Activated naive CD4-positive, alpha-beta T cell treated with anti-CD3 and anti-CD28 coated beads, Interleukin-2, amount 50 U/mL, for 16 hours (primary cell): ENCODE results near the gene KCTD15.
"Not testable (repeated sequence)": the region's sequence is repeated elsewhere in the genome, so short reads cannot be mapped to it uniquely, and the experiment has no call there.

Experiments used
- DNase-seq: peaks from one replicate; pipeline ENCODE4 v3.0.0-alpha.2; 2020

Gene KCTD15

DNA sequence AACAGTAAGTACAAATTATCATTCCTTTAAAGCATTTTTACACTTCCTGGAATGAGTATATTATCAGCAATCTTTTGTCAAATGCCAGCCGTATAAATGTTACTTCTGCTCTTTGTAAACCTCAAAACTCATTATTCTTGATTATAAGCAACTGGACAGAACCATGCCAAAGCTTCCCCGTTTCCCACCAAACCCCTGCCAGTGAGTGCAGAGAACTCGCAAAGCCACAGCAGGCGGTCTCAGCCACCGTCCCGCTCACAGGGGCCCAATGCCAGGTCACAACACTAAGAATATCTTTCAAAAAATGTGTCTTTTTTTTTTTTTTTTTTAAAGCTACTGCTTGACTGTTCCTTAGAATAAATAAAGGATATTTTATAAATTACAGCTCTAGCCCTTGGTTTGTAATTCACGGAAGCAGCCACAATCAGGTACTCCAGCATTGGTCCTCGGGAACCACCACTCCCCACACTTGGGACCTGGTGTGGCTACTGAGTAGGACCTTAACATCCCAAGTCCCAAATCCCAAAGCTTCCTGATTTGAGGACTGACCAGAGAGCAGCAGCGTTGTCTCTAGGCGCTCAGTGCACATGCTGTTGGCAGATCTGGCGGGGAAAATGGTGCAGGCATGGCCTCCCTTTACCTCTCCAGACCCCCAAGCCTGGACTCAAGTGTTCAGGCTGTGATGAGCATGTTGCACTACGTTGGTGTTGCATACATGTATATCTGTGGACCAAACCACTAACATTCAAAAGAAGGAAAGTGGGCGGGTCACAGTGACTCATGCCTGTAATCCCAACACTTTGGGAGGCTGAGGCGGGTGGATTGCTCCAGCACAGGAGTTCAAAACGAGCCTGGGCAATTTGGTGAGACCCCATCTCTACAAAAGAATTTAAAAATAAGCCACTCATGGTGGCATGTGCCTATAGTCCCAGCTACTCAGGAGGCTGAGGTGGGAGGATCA, 19.0 kb downstream of the KCTD15 start:
- no peak for DNase-seq

DNA sequence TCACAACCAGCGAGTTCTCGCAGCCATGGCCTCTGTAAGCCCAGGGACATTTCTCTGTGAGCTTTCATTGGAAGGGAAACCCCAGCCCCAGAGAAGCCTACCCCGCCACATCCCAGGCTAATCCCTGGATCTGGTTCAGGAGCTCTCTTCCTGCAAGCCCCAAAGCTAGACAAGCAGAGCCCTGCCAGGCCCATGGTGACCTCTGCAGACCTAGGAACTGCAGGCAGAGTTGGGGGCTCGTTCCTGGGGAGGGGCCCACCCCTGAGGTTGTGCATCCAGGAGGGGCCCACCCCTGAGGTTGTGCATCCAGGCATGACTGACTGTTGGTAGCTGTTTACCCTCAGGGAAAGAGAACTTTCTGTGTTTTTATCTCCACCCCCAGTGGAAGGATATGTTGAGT, 21.7 kb downstream of the KCTD15 start:
- DNase-seq: no peak

DNA sequence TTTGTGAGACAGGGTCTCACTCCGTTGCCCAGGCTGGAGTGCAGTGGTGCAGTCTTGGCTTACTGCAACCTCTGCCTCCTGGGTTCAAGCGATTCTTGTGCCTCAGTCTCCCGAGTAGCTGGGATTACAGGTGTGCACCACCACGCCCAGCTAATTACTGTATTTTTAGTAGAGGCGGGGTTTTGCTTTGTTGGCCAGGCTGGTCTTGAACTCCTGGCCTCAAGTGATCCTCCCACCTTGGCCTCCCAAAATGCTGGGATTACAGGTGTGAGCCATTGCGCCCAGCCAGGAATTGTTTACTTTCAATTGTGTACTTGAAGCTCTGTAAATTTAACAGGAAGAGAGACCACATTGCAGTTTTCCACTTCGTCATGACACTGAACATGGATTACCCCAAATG, 22.4 kb downstream of the KCTD15 start:
- DNase-seq: not testable (repeated sequence)

DNA sequence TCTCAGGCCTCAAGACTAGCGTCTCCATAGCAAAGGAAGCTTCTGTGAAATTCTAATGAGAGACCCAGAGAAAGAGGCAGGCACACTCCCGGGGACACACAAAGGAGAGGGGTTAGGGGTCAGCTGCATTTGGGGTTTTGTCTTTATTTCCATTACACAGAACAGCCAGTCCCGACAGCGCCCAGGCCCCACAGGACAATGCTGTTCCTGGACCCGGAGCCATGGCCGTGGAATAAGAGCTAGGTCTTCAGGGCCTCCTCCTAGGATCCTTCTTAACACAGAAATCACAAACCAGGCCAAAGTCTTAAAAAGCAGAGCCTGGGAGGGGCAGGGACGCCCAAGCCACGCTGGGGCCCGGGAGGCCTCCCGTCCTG, 22.8 kb downstream of the KCTD15 start:
- DNase-seq: no peak

DNA sequence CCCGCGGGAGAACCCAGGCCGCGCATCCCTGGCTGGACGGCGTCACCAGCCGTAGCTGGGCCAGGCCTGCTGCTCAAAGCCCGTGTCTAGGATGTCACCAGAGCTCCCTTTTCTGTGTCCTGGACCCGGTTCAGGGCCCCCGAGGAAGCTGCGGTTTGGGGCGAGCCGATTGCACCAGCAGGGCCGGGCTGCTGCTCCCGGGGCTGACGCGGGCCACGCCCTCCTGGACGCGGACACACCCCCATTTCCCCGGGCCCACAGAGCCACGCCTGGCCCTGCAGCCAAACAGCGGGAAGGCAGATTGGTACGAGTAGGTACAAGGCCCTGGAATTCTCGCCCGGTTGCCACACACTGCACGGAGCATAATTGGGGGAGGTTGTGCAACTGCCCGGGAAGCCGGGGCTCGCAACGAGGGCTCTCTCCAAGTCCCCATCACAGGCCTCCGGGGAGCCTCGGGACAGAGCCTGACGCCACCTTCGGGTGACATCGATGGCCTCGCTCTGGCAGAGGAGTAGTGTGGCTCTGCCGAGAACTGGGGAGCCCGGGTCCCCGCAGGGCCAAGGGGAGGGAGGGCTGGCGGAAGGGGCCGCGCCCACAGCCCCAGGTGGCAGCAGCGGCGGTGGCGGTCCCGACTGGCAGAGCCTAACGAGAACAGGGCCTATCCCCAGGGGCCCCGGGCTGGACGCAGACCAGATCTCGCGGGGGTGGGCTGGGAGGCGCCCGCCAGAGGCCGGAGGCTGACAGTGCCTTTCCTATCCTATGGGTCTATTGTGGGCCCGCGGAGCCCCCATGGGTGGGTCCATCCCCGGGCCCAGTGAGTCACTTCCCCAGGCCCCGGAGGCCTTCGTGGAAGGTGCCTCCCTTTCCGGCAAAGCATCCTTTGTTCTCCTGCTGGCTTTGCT, 23.5 kb downstream of the KCTD15 start:
- peak; percentile 53 for DNase-seq

DNA sequence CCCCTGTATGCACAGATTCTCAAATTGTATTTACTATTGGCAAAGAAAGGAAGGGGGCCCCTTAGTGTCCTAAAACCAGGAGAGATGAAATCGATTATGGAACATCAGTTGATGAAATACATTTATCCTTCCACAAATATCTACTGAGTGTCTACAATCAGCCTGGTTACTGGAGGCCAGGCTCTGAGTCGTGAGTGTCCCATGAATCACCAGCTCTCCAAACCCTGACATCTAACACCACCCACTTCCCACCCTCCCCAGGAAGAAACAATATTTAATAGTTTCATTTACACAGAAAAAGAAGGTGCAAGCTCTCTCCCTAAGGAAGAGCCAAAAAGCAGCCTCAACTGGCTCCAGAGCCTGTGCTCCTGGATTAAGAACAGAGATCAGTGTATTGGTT, 25.2 kb downstream of the KCTD15 start:
- DNase-seq: no peak

DNA sequence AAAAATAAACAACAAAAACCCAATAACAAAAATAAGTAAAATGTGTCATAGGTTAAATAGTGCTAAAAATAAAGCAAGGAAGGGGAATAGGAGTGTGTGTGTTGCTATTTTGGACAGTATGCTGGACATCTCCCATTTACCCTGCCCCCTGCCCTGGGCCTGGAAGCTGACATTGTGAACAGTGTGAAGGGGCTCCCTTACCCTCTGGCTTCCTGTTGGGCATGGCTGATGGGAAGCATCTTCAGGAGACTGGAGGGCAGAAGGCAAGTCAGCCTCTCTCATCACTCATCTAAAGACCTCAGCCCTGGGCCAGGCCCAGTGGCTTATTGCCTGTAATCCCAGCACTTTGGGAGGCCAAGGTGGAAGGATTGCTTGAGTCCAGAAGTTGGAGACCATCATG, 26.7 kb downstream of the KCTD15 start:
- DNase-seq: no peak

DNA sequence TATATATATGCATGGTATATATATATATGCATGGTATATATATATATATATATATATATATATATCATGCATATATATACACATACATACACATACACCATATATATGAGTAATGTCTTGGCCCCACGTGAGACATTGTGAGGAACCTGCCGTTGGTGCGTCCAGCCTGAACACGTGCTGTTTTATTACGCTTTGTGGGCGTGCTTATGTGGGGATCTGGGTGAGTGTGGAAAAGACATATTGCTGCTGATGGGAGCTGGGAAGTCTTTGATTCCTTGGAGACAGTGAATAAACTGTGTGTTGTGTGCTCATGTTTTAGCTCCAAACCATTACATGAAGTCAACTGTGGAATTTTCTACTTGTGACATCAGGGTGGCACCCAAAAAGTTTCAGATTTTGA, 28.9 kb downstream of the KCTD15 start:
- DNase-seq: no peak

DNA sequence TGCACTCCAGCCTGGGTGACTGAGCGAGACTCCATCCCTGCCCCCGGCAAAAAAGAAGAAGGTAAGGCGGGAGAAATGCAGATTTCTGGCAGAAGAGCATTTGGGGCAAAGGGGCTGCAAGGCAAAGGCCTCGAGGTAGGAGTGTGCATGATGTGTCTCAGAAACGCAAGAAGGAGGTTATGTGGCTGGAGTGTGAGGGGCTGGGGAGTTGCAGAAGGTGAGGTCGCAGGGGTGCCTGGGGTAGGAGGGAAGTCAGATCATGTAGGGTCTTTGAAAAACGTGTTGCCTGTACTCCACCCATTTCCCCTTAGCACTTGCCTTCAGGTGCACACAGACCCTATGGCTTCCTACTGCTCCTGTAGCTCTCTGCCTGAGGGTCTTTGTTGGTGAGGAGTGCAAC, 29.9 kb downstream of the KCTD15 start:
- no peak for DNase-seq

DNA sequence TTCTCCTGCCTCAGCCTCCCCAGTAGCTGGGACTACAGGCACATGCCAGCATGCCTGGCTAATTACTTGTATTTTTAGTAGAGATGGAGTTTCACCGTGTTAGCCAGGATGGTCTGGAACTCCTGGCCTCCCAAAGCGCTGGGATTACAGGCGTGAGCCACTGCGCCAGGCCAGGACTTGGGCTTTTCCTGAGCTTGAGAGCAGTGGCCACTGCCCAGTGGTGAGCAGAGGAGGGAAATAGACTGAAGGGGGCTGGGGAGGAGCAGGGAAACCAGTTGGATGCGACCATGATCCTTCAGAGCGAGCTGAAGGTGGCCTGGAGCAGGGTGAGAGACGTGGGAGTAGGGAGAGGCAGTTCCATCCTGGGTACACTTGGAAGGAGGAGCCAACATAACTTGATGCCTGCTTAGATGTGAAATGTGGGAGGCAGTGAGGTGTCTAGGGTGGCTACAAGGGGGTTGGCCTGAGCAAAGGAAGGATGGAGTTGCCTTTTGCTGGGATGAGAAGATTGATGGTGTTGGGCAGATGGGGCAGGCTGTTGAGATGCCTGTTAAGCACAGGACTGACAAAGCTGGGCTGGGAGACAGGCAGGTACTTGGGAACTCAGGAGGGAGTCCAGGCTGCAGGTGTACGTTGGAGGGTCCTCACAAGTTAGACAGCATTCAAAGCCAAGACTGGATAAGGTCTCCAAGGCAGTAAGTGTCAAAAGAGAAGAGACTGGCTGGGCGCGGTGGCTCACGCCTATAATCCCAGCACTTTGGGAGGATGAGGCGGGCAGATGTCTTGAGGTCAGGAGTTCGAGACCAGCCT, 31.8 kb downstream of the KCTD15 start:
- DNase-seq: no peak

DNA sequence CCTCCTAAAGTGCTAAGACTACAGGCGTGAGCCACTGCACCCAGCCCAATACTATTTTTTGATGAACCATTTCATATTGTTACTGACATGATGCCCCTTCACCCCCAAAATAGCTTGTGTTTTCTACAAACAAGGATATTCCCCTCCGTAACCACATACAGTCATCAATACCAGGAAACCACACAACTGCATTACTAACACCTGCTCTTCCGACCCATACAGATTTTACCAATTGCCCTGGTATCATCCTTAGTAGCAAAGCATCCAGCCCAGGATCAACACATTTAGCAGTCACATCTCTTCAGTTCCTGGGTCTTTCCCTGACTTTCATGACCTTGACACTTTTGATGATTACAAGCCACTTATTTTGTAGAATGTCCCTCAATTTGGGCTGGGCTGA, 33.6 kb downstream of the KCTD15 start:
- DNase-seq: no peak

DNA sequence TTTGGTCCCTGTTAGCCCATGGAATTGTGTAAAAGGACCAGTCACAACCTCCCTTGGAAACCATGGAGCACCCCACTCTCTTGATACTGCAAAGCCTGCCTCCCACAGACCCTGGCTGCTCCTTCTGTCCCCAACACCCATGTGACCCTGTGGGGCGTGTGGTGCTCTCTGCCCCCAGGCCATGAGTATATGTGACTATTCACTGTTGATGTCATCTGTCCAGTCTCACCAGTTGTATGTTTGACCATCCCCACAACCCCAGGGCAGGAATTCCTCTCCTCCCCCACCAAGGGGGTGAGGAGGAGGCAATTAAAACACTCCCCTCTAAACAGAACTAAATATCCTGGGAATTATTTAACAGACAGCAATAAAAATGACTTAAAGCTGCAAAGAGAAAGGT, 35.2 kb downstream of the KCTD15 start:
- DNase-seq: no peak

DNA sequence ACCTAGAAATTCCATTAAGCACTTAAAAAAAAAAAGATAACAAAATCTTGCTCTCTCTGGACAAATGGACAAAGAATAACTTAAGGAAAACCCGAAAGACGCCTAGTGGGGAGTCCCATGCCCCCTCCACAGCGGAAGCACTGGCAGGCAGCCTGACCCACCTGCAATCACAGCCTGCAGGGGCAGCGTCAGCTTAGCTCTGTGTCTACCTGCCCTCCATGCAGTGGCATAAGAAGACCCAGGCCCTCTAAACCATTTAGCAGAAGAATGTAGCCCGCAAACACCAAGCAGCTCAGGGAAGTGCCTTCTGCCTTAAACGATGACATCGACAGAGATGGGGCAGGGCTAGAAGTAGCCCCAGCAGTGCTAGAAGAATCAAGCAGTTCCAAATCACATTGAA, 36.0 kb downstream of the KCTD15 start:
- no peak for DNase-seq

DNA sequence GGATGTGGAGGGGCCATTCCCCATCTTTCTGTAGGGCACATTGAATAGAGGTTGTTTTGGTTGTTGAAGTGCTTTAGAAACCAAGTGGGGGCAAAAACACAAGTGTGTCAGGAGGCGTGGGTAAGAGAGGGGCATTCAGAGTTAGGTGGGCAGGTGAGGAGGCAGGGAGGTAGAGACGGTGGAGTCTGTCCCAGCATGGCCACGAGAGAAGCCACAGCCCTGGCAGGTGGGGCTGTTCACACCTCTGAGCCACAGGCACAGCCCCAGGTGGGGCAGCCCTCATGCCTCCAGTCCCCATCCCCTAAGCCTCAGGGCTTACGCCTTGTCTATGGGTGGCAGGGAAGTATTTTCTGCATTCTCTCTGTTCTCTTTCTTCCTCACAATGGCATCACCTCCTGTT, 43.7 kb downstream of the KCTD15 start:
- no peak for DNase-seq

DNA sequence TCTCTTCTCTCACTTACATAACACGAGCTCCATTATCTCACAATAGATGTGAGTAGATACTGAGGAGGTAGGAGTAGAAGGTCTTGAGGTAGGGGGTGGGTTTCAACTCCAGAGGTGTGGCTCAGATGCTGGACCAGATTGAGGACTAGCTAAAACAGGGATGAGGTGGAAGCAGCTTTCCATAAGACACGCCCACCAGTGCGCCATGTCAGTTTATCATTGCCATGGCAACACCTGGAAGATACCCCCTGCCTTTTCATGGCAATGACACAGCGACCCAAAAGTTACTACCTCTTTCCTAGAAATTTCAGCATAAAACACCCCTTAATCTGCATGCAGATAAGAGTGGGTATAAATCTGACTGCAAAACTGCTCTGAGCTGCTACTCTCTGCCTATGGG, 44.1 kb downstream of the KCTD15 start:
- DNase-seq: no peak

DNA sequence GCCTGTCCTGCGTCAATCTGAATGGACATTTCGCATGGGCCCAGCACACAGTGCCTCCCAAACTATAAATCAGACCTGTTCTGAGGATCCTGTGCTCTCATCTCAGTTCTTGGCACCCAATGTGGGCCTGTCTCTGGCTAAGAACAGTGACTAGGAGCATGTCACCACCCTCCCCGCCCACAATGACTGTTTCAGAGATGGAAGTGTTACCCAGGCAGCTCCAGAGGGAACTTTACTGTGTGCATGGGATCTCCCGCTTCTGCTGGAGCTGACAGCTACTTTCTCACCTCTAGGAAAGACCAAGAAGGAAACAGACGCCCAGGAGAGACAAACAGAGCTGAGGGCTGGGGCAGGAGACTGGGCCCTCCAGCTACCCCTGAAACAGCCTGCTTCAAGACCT, 45.0 kb downstream of the KCTD15 start:
- no peak for DNase-seq

DNA sequence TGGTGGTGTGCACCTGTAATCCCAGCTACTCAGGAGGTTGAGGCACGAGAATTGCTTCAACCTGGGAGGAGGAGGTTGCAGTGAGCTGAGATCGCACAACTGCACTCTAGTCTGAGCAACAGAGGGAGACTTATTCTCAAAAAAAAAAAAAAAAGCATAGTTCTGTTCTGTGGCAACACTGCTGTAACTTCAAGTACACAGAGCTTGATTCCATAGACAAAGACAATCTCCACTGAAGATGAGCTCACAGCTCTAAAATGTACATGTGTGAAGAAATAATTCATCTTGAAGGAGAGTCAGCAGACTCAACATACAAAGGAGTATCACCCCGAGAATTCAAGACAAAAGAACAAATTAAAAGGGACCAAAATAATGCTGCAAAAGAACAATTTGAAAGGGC, 47.8 kb downstream of the KCTD15 start:
- no peak for DNase-seq

DNA sequence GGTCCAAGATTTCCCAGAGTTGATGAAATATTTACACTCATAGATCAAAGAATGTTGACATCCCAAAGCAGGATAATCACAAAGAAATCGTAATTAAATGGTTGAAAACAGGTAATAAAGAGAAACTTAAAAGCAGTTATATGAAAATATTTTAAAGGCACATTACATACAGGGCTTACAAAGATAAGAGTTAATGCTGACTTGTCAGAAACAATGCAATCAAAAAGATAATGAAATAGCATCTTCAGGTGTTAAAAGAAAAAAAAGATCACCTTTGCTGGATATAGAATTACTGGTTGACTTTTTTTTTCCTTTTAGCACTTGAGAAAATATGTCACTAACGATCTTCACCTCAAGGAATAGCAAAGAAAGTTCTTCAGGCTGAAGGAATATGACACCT, 48.8 kb downstream of the KCTD15 start:
- DNase-seq: no peak

DNA sequence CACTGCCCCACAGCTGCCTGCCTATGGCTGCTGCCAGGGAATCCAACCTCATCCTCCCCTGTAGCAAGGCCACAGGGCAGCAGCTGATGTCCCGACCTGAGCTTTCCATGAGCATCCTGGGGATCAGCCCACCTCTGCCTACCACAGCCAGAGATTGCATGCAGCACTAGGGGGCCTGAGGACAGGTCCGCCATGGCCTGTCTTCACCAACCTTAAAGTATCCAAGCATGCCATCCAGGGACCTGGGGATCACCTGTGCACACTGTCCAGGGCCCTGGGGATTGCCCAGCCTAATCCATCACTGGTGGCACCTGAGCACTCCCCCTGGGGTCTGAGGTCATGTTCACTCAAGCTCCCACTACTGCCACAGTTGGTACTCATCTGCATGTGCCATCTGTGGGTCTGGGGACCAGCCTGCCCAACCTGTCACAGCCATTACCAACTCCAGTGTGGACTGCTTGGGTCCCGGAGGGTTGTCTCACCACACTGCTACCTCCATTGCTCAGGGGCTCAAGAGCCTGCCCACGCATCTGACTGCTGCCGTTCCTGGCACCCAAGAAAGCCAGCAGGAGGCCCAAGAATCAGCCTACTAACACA, 53.0 kb downstream of the KCTD15 start:
- no peak for DNase-seq

DNA sequence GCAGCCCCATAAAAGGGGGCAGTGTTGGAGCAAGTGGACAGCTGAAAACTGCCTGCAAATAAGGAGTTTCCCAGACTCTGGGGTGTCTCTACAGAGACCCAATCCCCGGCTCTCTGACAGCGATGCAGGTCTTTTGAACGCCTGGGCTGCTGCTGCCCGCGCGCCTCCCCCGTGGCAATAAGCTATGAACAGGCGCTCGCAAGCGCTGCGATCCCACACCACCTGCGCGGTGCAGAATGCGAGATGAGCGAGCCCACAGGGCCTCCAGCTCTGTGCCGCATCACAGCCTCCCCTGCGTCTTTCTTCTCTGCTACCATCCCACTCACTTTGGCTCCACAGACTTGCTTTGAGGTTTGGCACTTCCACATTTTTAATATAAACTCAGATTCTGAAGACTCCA, 62.3 kb downstream of the KCTD15 start:
- no peak for DNase-seq

DNA sequence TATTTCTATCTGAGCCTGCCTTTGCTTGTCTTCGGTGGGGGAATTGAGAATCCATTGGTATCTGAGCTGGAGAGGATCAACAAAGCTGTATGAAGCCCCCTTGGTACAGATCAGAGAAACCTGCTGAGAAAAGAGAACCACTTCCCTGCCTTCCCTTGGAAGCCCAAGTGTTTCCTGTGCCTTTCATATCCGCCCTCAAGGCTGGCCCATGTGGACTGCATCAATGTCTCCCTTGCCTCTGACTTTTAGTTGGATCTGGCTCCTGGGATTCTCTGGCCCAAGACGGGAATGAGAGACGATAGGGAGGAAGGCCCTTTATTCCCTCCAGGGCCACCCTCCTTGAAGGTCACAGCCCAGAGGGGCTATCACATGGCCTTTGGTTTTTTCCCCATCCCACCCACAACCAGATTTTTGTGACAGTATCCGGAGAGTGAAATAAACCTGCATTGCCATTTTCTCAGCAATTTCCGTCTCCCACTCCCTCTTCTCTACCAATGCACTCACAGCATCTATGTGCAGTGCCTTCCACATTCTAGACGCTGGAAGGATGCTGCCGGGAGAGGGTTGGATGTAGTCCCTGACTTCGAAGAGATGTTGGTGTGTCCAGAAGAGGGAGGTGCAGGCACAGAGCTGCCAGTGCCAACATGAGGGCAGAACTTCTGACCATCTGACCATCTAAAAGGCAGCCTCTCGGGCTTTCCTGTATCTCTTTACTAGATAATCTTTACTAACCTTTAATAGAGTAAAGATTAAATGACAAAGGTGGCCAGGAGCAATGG, 63.8 kb downstream of the KCTD15 start:
- no peak for DNase-seq

DNA sequence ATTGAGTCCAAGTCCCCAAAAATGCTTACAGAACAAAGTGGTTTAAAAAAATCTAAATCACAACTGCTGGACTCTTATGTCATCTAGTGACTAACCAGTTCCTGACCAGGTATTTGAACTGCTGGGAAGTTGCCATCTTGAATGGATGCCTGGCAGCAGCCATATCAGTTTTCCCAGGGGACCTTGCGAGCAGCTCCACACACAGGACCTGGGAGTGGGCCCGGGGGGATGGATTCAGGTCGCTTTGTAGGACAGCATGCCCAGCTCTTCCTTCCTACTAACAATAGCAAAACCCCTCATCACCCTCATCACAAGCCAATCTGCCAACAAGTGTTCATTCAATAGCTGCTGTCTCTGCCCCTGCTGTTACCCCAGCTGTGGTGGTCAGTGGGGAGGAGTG, 65.3 kb downstream of the KCTD15 start:
- DNase-seq: no peak
